HG03342 (cell line): ENCODE data around the gene IL21R.

Experiments
- ATAC-seq: cut with Tn5 transposase; IDR thresholded peaks from one replicate; pipeline ENCODE4 v1.9.1; 2021; ENCODE audit warnings: mild to moderate bottlenecking, moderate library complexity; ENCODE audit not compliant: unreplicated experiment

Gene IL21R

DNA sequence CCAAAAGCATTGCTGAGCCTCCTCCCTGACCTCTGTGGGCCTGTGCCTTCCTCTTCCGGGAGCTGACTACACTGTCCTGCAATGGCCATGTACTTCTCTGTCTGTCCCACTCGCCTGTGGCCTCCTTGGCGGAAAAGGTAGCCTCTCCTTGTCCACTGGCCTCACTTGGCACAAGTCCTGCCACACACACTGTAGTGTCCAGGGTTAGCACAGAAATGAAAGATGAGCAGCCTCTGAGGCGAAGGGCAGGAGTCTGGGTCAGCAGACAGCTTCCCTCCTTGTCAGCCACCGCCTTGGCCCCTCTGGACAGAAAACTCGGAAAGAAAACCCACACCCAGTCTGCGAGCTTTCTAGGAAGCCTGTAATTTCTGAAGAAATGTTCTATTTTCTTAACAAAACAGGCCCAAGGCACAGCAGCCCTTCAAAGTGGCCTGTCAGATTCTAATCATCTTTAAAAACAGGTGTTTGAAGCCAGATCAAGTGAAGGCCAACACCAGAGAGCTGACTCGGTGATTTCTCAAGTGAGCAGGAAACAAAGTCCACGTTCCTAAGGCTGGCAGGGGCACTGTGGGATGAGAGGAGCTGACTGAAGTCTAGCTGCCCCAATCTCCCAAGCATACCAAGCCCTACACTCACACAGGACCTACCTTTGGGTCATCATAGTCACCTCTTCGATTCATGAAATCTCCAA lies 80.6 kb downstream of the IL21R start:
- no peak for ATAC-seq

DNA sequence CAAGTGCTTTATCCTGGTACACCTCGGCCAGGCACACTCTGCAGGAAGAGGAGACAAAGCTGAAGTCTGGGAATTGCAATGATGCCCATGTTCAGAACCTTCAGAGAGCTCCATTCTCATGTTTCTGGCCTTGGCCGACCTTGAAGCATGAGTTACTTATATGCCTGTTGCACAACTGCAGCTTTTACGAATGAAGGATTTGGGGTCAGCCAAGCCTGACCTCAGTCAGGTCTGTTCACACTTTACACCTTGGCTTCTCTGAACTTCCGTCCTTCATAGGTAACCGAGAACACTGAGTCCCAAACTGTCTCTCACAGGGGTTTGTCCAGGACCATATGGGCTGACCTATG lies 81.1 kb downstream of the IL21R start:
- ATAC-seq: no peak

DNA sequence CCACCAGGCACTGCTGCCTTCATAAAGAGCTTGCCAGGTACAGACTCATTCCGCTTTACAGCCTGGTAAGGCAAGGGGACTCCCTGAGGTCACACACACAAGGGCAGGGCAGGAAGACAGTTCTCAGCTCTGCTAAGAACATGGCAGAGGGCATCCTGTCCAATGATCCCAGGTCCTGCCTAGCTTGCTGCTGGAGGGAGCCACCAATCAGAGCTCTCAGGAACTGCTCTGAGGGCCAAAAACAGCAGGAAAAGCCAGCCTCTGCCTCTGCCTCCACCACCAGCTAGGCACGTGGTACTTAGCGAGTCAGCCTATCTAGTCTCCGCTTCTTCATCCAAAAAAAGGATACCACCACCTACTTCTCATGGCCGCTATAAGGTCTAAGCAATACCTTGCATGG lies 81.7 kb downstream of the IL21R start:
- no peak for ATAC-seq

DNA sequence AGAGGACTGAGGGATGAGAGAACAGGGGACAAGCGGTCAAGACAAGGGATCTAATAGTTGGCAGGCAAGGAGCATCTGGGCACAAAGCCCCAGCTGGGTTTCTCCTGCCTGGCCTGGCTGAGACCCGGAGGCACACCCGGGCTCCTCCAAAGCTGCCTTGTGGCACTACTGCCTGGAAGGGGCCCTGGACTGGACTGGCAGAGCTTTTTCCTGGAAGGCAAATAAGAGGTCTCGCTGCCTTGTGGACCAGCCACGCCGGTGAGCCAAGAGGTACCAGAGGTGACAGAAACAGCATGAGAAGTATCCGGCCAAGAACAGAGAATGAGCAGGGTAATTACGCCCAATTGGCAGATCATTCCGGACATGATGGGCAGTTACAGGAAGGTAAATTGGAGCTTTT lies 83.2 kb downstream of the IL21R start:
- ATAC-seq: no peak

DNA sequence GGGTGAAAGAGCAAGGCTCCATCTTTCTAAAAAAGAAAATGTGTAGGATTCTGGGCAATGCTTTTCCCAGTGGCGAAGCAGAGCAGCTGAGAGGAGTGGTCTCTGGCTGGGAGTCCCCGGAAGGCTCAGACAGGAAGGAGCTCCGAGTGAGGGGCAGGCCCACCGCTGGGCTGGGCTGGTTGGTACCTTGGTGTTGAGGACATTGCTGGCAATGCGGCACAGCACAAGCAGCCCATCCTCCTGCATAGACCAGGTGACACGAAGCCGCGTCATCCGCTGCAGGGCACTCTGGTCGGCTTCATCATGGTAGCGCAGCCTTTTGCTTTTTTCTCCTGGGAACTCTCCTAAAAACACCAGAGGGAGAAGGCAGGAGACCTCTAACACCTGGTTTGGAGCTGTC lies 83.8 kb downstream of the IL21R start:
- no peak for ATAC-seq

DNA sequence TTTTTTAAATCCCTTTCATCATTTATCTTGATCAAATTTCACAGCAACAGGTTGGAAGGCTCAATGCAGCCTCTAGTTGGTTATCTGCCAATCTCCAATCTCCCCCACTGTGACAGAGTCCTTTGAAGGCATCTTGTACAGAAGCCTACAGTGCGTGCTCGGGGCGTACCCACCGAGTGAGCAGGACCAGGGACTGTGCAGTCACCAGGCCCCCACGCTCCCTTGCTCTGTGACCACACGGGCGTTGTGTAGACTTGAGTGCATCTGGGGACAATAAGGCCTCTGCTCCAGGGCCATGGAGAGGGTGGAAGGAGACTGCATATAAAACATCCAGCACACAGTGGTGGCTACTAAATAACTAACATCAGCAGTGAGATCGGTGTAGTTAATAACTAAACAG lies 84.4 kb downstream of the IL21R start:
- no peak for ATAC-seq

DNA sequence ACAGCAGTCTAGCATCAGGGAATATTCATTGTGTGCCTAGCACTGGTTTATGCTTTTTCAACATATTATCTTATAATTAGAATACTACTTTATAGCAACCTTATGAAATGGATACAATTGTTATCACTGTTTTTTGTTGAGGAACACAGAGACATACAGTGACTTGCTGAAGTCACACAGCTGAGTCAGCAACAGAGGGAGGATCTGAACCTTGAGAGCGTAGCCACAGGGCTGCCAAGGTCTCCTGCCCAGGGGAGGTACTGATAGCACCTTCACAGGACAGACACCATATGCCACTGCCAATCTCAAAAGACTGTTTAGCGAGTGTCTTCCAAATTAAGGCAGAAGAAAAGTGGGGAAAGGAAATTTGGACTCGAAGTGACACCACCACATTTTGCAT lies 84.8 kb downstream of the IL21R start:
- ATAC-seq: no peak

DNA sequence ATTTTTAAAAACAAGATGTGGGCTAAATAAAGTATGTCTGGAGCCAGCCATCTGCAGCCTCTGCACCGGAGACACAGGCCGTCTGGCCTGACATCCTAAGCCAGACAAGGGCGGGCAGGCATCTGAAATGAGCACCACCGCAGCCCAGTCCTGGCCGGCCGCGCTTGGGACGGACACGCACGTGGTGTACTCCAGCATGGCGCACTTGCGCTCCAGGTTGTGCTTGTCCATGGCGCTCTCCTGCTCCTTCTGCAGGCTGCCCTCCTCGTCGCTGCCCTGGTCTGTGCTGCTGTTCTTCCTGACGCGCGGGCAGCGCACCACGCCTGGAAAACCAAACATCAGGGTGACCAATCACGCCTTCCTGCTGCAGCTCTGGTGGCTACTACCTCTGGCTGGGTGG lies 87.4 kb downstream of the IL21R start:
- no peak for ATAC-seq

DNA sequence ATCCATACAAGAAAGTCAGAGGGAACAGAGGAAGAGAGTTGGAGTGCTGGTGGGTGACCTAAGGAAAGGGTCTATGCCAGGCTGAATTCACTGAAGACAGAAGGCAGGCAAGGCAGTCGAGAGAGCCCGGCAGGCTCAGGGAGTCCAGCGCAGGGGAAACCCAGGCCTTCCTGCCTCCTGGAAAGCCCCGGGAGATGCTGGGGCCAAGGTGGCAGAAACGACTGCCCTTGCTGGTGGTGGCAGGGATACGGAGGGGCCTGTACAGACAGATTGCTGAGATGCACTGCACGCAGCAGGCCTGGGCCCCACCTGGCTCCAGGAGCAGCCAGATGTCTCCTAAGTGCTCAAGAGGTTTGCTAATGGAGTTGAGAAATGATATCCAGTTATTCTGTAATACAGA lies 87.9 kb downstream of the IL21R start:
- ATAC-seq: no peak

DNA sequence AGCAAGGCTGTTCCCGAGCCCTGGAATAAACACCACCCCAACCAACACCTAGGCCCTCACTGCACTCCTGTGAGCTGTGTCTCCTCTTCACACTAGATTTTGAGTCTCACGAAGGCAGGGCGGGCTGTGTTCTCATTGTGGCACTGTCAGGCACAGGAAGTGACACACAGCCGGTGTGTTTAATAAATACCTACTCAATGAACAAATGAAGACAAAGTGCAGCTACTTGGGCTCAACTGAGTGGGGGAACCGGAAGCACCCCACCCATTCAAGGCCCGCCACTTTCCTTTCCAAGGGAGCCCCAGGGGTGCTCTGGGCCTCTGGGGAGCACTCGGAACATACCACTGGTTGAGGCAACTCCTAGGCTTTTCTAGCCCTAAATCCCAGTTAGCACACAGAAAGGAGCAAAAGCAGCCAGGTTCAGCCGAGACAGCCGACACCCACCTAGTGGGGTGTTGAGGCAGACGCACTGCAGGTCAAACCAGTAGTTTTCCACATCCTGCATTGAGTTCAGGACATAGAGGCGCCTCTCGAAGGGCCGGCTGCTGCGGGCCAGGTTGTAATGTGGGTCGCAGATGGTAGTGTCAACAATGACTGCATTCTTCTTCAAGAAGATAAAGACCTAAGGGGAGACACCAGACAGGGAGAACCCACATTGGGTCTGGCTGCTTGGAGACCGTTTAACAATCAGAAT lies 90.1 kb downstream of the IL21R start:
- no peak for ATAC-seq

DNA sequence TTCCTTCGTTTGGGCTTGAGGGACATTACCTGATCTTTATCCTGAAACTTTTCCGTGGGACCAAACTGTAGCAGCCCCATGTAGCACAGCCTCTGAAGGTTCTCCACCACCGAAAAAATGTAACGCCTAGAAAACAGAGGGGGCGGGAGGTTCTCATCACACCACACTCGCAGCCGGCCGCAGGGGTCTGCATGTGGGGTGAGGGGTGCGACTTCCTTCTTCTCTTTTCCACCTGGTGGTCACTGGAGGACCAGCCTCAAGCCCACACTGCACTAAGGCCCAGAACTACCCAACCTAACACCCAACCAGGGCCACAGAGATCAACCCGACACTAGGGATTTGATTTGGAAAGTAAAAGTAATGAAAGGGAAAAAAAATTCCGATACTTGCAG lies 90.6 kb downstream of the IL21R start:
- no peak for ATAC-seq

DNA sequence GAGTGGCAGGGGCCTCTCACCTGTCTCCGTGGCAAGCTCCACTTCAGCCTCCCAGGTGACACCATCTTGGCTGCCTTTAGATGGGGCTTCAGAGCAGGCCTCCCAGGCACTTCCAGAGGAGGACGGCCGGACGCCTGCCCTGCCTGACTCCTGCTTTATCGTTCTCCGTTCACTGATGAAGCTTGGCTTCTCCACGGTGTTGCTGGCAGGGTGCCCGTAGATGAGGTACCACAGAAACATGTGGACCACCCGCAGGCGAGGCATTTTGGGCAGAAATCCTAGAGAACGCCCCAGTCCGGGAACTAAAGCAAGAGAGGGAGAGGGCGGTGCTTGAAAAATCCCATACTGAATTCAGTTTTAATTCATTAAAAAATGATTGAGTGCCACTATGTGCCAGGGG lies 93.2 kb downstream of the IL21R start:
- no peak for ATAC-seq

DNA sequence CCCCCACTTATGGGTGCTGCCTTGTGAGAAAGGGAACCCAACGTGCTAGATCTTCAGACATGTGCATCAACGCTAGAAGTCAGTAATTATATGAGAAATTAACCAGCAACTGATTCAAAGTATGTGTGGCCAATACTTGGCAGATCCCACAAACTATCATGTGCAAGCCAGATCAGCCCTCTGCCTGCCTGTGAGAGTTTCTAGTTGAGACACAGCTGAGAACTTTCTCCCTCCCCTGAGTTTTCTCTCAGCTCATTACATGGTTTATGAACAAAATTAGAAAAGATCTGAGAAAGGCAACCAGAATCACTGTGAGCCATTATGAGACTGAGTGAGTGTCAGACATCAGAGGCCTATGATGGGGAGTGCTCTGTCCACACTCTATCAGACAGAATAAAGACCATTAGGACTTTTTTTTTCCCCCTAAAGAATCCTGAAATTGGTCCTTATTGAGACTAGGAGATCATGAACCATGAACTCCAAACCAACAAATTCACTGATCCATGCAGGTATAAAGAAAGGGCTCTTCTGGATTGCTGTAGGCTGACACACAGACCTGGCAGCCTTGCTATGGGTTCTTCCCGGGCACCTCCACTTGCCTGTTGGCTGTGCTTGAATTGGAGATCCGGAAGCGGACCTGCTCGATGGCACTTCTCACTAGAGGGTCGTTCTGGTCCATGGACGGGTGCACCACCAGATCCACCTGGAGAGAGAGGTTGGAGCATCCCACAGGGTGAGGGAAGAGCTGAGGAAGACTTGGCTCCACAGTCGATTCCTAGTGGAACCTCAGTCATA lies 96.3 kb downstream of the IL21R start:
- ATAC-seq: no peak

DNA sequence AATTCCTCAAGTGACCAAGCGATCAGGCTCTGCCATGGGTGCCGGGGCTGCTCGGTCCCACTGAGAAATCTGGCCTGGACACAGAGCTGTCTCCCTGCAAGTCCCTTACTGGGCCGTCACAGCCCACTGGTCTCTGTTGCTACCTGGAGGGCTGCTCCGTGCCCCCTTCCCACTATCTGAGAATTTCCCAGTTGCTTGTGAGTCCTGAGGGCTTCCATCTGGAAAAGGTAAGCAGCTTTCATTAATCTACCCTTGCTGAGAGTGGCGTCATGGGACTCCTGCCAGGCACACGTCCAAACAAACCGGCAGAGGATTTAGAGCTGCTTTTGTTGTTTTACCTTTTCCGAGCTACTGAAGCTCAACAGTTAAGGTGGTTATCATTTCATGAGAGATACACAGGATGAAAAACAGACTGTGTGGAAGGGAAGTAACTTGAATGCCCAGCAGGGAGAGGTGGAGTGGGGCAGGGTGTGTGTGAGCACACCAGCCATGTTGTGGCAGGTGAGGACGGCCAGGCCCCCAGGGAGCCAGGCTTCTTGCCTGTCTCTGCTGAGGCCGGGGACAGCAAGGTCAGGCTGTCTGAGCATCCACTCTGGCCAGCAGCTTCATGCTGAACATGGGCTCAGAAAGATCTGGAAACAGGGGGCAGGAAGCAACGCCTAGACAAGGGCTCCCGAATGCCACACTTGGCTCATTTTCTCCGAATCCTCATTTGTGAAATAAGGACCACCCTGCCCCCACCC lies 97.1 kb downstream of the IL21R start:
- ATAC-seq: no peak

DNA sequence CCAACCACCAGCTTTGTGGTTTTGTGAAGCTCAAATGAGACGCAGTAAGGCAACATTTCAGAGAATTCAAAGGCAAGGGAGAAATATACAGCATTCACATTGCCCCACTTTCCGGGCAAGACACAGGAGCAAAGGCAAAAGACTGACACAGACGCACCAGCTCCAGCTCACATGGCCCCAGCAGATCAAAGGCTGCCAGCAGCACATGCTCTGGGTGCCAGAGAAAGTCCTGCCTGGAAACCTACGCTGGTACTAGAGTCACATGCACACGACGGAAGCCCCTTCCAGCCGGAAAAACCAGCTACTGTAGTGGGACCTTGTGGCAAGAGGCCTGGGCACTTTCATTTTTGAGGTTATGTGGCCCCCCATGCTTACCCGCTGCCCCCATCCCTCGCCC lies 97.7 kb downstream of the IL21R start:
- no peak for ATAC-seq

DNA sequence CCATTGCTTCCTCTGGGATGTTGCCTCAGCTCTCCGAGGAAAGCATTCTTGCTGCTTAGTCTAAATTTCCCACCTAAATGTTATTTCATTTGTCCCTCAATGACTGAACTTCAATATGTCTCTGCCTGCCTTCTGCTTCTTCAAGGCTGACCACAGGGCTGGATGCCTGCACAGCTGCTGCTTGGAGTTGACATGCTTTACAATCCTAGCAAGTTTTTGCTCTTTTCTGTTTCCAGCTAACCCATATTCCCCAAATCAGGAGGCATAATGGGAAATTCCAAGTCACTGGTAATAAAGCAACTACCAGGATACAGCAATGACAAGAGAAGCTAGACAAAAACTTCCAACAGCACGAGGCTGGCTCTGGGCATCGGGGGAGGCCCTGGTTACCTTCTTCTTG lies 98.8 kb downstream of the IL21R start:
- no peak for ATAC-seq
